Ovary (tissue), 9 donors: Measurements from ENCODE around the gene FABP6. TPM values are rescaled to one million over a fixed set of nuclear protein-coding genes. Genes with fewer than 3 reads are reported as not detected.

Experiments
- DNase-seq, 5 donors: peaks; one replicate each; pipeline ENCODE4 v3.0.0-alpha.2; 2019 to 2020
- H3K27ac ChIP-seq, 2 donors: fragments of 200-600 bp; one replicate each; pipeline versions ENCODE4 v1.5.1 to v1.8.0; 2019 to 2022
- H3K27me3 ChIP-seq: fragments of 200-600 bp; one replicate; pipeline ENCODE4 v1.8.0; 2022
- H3K36me3 ChIP-seq: fragments of 200-600 bp; sonication (generic); one replicate; pipeline ENCODE4 v1.5.1; 2019
- H3K4me1 ChIP-seq: one replicate; pipeline ENCODE4 v1.8.1; 2013; ENCODE audit warnings: mild to moderate bottlenecking, moderate library complexity; ENCODE audit not compliant: insufficient read depth
- H3K4me3 ChIP-seq: fragments of 200-600 bp; sonication (generic); one replicate; pipeline ENCODE4 v1.5.1; 2017
- H3K9me3 ChIP-seq, 2 donors: fragments of 200-600 bp in 1 of 2; sonication (generic) in 1 of 2; one replicate each; pipeline versions ENCODE4 v1.5.1 to v1.8.1; 2013 to 2019; ENCODE audit warnings: mild to moderate bottlenecking in 1 of 2, moderate library complexity in 1 of 2
- CTCF ChIP-seq, 3 donors: fragments of 450-650 bp in 2 of 3; fragments of 200-600 bp in 1 of 3; IDR thresholded peaks; one replicate each; pipeline versions ENCODE4 v1.5.1 to v1.8.0; 2016 to 2022; ENCODE audit warnings: antibody characterized with exemption in 3 of 3, mild to moderate bottlenecking in 1 of 3
- EP300 ChIP-seq: sonication (generic); formaldehyde crosslinking; IDR thresholded peaks from one replicate; pipeline ENCODE4 v1.6.1; 2017; ENCODE audit warnings: antibody characterized with exemption
- POLR2A ChIP-seq: fragments of 450-650 bp; IDR thresholded peaks from one replicate; pipeline ENCODE4 v1.6.1; 2017; ENCODE audit warnings: antibody characterized with exemption, mild to moderate bottlenecking, moderate library complexity
- WGBS, 3 donors: extraction: QIAGEN DNeasy Blood & Tissue Kit in 1 of 3; methylation state at CpG; one replicate each; pipeline versions ENCODE4 v1.1.5 to v1.1.7; 2013 to 2017; 5-methylcytosine and 5-hydroxymethylcytosine counted together
- intact Hi-C, 4 donors: fragments of 100-400 bp; cut with DNase I; formaldehyde crosslinking; loops; one replicate each; pipeline versions ENCODE4 v1.11.0 to v1.15.1; 2022 to 2023
- polyA plus RNA-seq, 2 donors: library from polyadenylated mRNA; stranded (reverse); fragments of 200-250 nt in 1 of 2; fragments of 350-450 nt in 1 of 2; fragmentation: Illumina TruSeq in 1 of 2; extraction: RNeasy Lipid Tissue Mini Kit (QIAGEN cat#74804) in 1 of 2; gene quantifications; one replicate each; pipeline ENCODE4 v1.2.3, GENCODE V29; 2013 to 2014
- total RNA-seq, 7 donors: library from RNA; depleted of rRNA in 2 of 7; stranded (reverse); fragments of >200 nt in 2 of 7; fragmentation: NEBNext Ultra II Directional in 3 of 7; extraction: Animal tissue kit (Norgen Biotek cat#: 25700) in 3 of 7; gene quantifications; one replicate each; pipeline versions ENCODE4 v1.1.0 to v1.2.4, GENCODE V29; 2016 to 2023
- donor health status: DM: no; HTN: no; CAD: no; lungs with moderate emphysema.
- donor health status: DM: no; HTN: no; CAD: no.
- donor health status: Bipolar disorder and iron deficiency.
- donor health status: DM: yes; HTN: yes; CAD: no.
- donor health status: DM: no; HTN: no; CAD: no.
- donor health status: DM: yes; HTN: yes; CAD: no.

The FABP6 gene
- total and polyA plus RNA-seq, 9 donors = 0.83 to 10.6 (median 2.8) TPM; not detected in 5

- no peak overlapping the region for H3K4me3 ChIP-seq
- H3K9me3 ChIP-seq = no peaks in the 10 kb centered on the region
- no peaks in the 10 kb centered on the region for H3K36me3 ChIP-seq
- WGBS, 3 donors = 76 to 82% (median 79%) methylated on average over 5 of the region's 5 CpGs
- H3K27ac ChIP-seq = no peak overlapping the region
- DNase-seq = no peak
- TF ChIP-seq POLR2A (no peak), CTCF (IDR thresholded peaks at IDR 0.05) (no peak), EP300 (no peak)
- H3K4me1 ChIP-seq = no peaks in the 10 kb centered on the region
- intact Hi-C loops = no loop called here
- no peaks in the 10 kb centered on the region for H3K27me3 ChIP-seq
These were observed 15.8 kb upstream of the FABP6 start for GRCh38 chr5:160213537-160213936.

GRCh38 chr5:160219356-160219755 is 9.9 kb upstream of the FABP6 start:
- Histone ChIP-seq H3K27ac (no peak overlapping the region), H3K27me3 (no peaks in the 10 kb centered on the region), H3K4me1 (no peaks in the 10 kb centered on the region), H3K9me3 (no peaks in the 10 kb centered on the region), H3K36me3 (no peaks in the 10 kb centered on the region), H3K4me3 (no peak overlapping the region)
- intact Hi-C loops = no loop called here
- TF ChIP-seq POLR2A = no peak
- no peak for TF ChIP-seq CTCF (IDR thresholded peaks at IDR 0.05)
- TF ChIP-seq EP300 = no peak
- DNase-seq = no peak
- WGBS, 3 donors = 61 to 72% (median 70%) methylated on average over 4 of the region's 4 CpGs

- Histone ChIP-seq H3K9me3 (no peaks in the 10 kb centered on the region), H3K36me3 (no peaks in the 10 kb centered on the region), H3K27ac (no peak overlapping the region), H3K4me1 (no peaks in the 10 kb centered on the region), H3K4me3 (no peak overlapping the region), H3K27me3 (no peaks in the 10 kb centered on the region)
- TF ChIP-seq POLR2A = no peak
- no peak for TF ChIP-seq CTCF (IDR thresholded peaks at IDR 0.05)
- no peak for TF ChIP-seq EP300
- DNase-seq = no peak
- WGBS, 3 donors = 89 to 93% (median 91%) methylated on average over 3 of the region's 3 CpGs
- intact Hi-C loops = no loop called here
These were observed 8.2 kb upstream of the FABP6 start for GRCh38 chr5:160221082-160221481.

- Histone ChIP-seq H3K4me1 (no peaks in the 10 kb centered on the region), H3K36me3 (no peaks in the 10 kb centered on the region), H3K27me3 (no peaks in the 10 kb centered on the region), H3K27ac (no peak overlapping the region), H3K9me3 (no peaks in the 10 kb centered on the region), H3K4me3 (no peak overlapping the region)
- WGBS, 3 donors = 82 to 94% (median 88%) methylated on average over 2 of the region's 2 CpGs
- intact Hi-C loops = no loop called here
- TF ChIP-seq CTCF (IDR thresholded peaks at IDR 0.05) = no peak
- TF ChIP-seq POLR2A = no peak
- no peak for TF ChIP-seq EP300
- no peak for DNase-seq
These were observed 2.3 kb upstream of the FABP6 start for GRCh38 chr5:160227012-160227411.
